Loucy (cell line): ENCODE measurements around the gene IL12B.
A peak's percentile ranks its signal among the peaks of the same experiment; 100 is the strongest.

ENCODE experiments used
- H2AFZ ChIP-seq: fragments of 200-600 bp; sonication (generic); 2 replicates; pipeline ENCODE4 v1.6.0; 2016; ENCODE audit warnings: antibody characterized with exemption, mild to moderate bottlenecking, low read length, moderate library complexity
- H3F3A ChIP-seq: fragments of 200-600 bp; 2 replicates; pipeline ENCODE4 v1.6.0; 2016; ENCODE audit warnings: antibody characterized with exemption, low read depth, mild to moderate bottlenecking
- H3K27me3 ChIP-seq: fragments of 200-600 bp; sonication (generic); 2 replicates; pipeline ENCODE4 v1.6.1; 2014; ENCODE audit warnings: low read length, mild to moderate bottlenecking; ENCODE audit not compliant: insufficient read depth, poor library complexity, severe bottlenecking
- H3K36me3 ChIP-seq: fragments of 200-600 bp; sonication (generic); 2 replicates; pipeline ENCODE4 v1.6.1; 2016; ENCODE audit warnings: low read length; ENCODE audit not compliant: insufficient read depth
- H3K4me1 ChIP-seq: fragments of 200-600 bp; sonication (generic); 2 replicates; pipeline ENCODE4 v1.5.1; 2014; ENCODE audit warnings: low read length, mild to moderate bottlenecking; ENCODE audit not compliant: insufficient read depth, poor library complexity, severe bottlenecking
- H3K4me2 ChIP-seq: fragments of 200-600 bp; sonication (generic); 2 replicates; pipeline ENCODE4 v1.6.0; 2014; ENCODE audit warnings: antibody characterized with exemption, low read length, low read depth, mild to moderate bottlenecking; ENCODE audit not compliant: poor library complexity, severe bottlenecking
- H3K4me3 ChIP-seq: fragments of 200-600 bp; sonication (generic); 2 replicates; pipeline ENCODE4 v1.5.1; 2014; ENCODE audit warnings: low read length, mild to moderate bottlenecking, mixed read lengths; ENCODE audit not compliant: poor library complexity, severe bottlenecking
- H3K79me2 ChIP-seq: fragments of 200-600 bp; sonication (generic); 2 replicates; pipeline ENCODE4 v1.6.1; 2014; ENCODE audit warnings: low read length; ENCODE audit not compliant: insufficient read depth
- H3K9ac ChIP-seq: fragments of 200-600 bp; sonication (generic); 2 replicates; pipeline ENCODE4 v1.6.0; 2014; ENCODE audit warnings: mild to moderate bottlenecking, low read depth, low read length, moderate library complexity; ENCODE audit not compliant: poor library complexity, severe bottlenecking
- H3K9me2 ChIP-seq: fragments of 200-600 bp; sonication (generic); replicated peaks from 2 replicates; pipeline ENCODE4 v1.6.1; 2016; ENCODE audit warnings: low read depth, low read length, mixed read lengths
- H3K9me3 ChIP-seq: fragments of 200-600 bp; sonication (generic); 2 replicates; pipeline ENCODE4 v1.6.1; 2014; ENCODE audit warnings: mild to moderate bottlenecking, antibody characterized with exemption, low read length, low read depth; ENCODE audit not compliant: insufficient read depth
- H4K20me1 ChIP-seq: fragments of 200-600 bp; sonication (generic); 2 replicates; pipeline ENCODE4 v1.6.0; 2014; ENCODE audit warnings: antibody characterized with exemption, low read length, mild to moderate bottlenecking; ENCODE audit not compliant: insufficient read depth, poor library complexity, severe bottlenecking
- CTCF ChIP-seq: fragments of 200-600 bp; sonication (generic); conservative IDR thresholded peaks from 2 replicates; pipeline ENCODE4 v1.5.1; 2014; ENCODE audit warnings: mild to moderate bottlenecking, antibody characterized with exemption, low read length
- EZH2phosphoT487 ChIP-seq: fragments of 200-600 bp; IDR thresholded peaks from 2 replicates; pipeline ENCODE4 v1.6.1; 2018; ENCODE audit warnings: antibody characterized with exemption, mild to moderate bottlenecking, moderate library complexity, borderline replicate concordance

The IL12B gene

DNA sequence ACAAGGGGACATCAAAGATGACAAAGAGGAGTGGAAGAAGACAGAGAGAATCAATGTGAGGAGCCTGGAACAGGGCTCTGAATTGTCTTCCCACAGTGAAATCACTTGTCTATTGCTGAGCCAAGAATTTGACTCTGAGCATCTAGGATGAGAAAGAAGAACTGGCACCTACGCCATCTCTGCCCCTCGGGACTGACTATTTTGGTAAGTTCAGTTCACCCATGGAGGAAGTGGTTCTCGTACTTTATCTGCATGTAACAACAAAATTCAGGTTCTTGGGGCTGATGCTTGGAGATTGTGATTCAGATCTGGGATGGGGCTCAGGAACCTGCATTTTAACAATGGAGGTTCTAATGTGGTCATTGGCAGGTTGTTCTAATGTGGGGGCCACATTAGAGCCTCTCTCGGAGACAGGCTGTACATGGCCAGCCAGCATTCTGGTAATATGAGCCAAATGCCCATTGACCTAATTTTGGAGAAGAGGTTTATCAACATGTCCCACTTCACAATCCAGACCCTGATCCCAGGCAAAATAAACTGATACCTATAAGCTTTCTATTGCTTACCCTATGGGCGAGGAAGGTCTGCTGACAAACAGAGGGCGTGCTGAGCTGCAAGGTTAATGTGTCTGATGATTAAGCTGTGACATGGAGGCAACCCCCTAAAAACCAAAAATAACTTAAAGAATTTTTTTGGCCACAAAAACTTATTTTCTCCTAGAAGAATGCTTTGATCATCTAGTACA, 2.7 kb upstream of the IL12B start:
- Histone ChIP-seq H3K9me3 (no peaks in the 10 kb centered on the region), H3F3A (no peaks in the 10 kb centered on the region), H3K36me3 (no peaks in the 10 kb centered on the region), H3K4me1 (no peaks in the 10 kb centered on the region), H3K79me2 (no peaks in the 10 kb centered on the region), H3K4me2 (no peak overlapping the region), H4K20me1 (no peaks in the 10 kb centered on the region), H3K27me3 (no peaks in the 10 kb centered on the region), H2AFZ (no peak overlapping the region), H3K9me2 (no peaks in the 10 kb centered on the region), H3K4me3 (no peak overlapping the region), H3K9ac (no peak overlapping the region)
- TF ChIP-seq EZH2phosphoT487: no peak
- no peak for TF ChIP-seq CTCF

- no peak overlapping the region for H3K4me3 ChIP-seq
- peak; percentile 44 for TF ChIP-seq CTCF
- TF ChIP-seq EZH2phosphoT487: no peak
- no peaks in the 10 kb centered on the region for H3K9me3 ChIP-seq
- no peaks in the 10 kb centered on the region for H3K36me3 ChIP-seq
- no peak overlapping the region for H3K4me2 ChIP-seq
- no peak overlapping the region for H3K9ac ChIP-seq
- no peaks in the 10 kb centered on the region for H3K27me3 ChIP-seq
- no peaks in the 10 kb centered on the region for H3K79me2 ChIP-seq
- no peaks in the 10 kb centered on the region for H3F3A ChIP-seq
- no peaks in the 10 kb centered on the region for H4K20me1 ChIP-seq
- H3K9me2 ChIP-seq: no peaks in the 10 kb centered on the region
- H2AFZ ChIP-seq: no peak overlapping the region
- no peaks in the 10 kb centered on the region for H3K4me1 ChIP-seq
These were observed 1.0 kb upstream of the IL12B start for GRCh38 chr5:159331093-159331973.

- Histone ChIP-seq H3K4me2 (no peak overlapping the region), H3K79me2 (no peaks in the 10 kb centered on the region), H3K9me2 (no peaks in the 10 kb centered on the region), H4K20me1 (no peaks in the 10 kb centered on the region), H2AFZ (no peak overlapping the region), H3K27me3 (no peaks in the 10 kb centered on the region), H3K36me3 (no peaks in the 10 kb centered on the region), H3K4me3 (no peak overlapping the region), H3K9ac (no peak overlapping the region), H3K9me3 (no peaks in the 10 kb centered on the region), H3K4me1 (no peaks in the 10 kb centered on the region), H3F3A (no peaks in the 10 kb centered on the region)
- TF ChIP-seq CTCF (no peak), EZH2phosphoT487 (no peak)
These were observed 5.3 kb downstream of the IL12B start for GRCh38 chr5:159324986-159325385.
